GM12873 (cell line): ENCODE data around the gene ARHGEF6.

ENCODE experiments used
- TF ChIP-seq, protein P1 (sequence below): IDR thresholded peaks from 2 replicates; pipeline ENCODE4 v1.5.1; 2012; ENCODE audit warnings: low read depth, mild to moderate bottlenecking, moderate library complexity, low read length, control low read depth; ENCODE audit not compliant: insufficient read depth; ENCODE audit errors: missing control alignments

Gene ARHGEF6

DNA sequence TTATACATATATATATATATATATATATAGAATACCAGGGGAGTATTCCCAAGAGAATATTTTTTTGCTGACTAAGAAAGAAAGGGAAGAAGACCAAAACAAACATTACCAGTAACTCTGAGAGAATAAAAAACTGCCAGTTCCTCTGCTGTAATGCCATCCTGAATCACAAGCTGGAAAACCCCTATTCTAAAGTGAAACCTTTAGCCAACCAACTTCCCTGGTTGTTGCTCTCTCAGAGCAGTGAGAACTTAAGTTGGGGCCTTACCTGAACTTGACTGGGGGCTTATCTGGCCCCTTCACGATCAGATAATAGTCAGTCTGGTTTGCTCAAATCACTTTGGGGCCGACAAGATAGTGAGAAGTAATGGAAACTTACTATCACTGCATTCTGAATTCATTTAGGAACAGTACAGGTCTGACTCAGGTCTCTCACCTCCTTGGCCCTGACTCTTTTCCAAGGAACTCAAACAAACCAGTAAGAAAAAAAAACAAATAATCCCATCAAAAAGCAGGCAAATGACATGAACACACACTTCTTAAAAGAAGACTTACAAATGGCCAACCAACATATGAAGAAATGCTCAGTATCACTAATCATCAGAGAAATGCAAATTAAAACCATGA is 70.3 kb downstream of the ARHGEF6 start:
- TF ChIP-seq, protein P1, sequence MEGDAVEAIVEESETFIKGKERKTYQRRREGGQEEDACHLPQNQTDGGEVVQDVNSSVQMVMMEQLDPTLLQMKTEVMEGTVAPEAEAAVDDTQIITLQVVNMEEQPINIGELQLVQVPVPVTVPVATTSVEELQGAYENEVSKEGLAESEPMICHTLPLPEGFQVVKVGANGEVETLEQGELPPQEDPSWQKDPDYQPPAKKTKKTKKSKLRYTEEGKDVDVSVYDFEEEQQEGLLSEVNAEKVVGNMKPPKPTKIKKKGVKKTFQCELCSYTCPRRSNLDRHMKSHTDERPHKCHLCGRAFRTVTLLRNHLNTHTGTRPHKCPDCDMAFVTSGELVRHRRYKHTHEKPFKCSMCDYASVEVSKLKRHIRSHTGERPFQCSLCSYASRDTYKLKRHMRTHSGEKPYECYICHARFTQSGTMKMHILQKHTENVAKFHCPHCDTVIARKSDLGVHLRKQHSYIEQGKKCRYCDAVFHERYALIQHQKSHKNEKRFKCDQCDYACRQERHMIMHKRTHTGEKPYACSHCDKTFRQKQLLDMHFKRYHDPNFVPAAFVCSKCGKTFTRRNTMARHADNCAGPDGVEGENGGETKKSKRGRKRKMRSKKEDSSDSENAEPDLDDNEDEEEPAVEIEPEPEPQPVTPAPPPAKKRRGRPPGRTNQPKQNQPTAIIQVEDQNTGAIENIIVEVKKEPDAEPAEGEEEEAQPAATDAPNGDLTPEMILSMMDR, result no peak

DNA sequence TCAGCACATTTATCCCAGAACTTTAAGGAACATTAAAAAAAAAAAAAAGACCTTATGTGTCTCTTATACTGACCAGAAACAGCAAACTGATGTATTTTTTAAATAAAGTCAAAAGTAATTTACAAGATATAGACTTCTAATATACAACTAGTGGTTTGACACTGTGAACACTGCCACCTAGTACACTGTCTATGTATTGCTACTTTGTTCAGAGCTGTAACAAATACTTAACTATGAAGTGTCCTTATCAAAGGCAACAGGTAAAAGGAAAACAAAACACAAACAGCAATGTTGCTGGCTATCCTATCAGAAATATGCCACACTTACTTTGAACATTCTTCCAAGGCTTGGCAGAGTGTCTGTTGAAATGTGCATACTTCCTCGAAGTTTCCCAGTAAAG is 72.4 kb downstream of the ARHGEF6 start:
- TF ChIP-seq, protein P1, result peak; percentile 52

DNA sequence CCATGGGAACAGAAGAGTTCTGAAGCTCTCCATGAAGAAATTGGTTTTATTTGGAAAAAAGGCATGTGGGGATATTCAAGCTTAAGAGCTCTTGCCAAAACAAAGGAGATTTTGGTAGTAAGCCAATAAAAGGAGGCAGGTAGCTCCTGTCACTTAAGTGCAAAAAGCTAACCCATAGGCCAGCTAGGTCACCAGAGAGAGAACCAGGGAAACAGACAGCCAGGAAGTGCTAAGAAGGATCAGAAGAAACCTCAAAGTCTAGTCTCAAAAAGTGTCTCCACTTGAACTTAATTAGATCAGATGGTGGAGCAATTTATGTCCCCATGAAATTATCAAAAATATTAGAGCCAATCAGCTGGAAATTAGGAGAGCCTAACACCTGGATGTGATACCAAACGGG is 83.6 kb downstream of the ARHGEF6 start:
- TF ChIP-seq, protein P1, result no peak

DNA sequence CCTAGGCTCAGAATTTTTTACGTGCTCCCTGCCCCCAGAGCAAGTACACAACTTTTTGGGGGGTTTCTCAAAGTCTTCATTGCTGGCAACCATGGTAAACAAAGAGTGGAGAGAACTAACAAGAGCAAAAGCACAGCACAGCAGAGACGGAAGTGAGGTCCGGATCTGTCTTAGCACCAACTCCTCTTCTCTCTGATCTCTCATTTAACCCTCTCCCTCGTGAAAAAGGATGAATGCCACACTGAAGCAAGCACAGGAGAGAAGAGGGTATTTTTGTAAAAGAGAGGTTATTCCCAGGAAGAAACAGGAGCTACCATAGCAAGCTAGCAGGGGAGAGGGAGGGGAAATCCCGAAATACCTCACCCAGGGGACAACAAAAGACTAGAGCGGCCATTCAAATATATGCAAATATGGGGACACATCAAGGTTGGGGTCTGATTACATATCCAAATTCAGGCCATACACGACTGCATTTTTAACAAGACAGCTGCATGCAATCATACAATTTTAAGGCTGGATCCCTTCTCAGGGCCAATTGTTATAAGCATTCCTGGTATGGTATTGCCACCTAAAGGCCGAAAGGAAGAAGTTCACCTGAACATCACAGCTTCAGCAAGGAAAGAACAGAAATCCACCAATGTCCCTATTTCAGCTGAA is 86.2 kb downstream of the ARHGEF6 start:
- TF ChIP-seq, protein P1, result peak; percentile 73

DNA sequence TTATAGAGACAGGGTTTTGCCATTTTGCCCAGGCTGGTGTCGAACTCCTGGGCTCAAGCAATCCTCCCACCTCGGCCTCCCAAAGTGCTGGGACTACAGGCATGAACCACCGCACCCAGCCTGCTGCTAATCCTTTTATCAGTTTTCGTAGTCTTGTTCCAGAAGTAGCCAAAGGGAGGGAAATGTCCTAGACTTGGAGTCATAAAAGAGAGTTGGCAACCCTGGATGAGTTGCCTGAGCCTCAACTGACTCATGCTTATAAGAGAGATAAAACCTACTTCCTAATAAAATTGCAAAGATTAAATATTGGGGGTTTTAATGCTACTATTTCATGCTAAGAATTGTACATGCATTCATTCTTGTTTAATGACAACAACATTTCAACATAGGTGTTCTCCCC is 88.5 kb downstream of the ARHGEF6 start:
- TF ChIP-seq, protein P1, result no peak

DNA sequence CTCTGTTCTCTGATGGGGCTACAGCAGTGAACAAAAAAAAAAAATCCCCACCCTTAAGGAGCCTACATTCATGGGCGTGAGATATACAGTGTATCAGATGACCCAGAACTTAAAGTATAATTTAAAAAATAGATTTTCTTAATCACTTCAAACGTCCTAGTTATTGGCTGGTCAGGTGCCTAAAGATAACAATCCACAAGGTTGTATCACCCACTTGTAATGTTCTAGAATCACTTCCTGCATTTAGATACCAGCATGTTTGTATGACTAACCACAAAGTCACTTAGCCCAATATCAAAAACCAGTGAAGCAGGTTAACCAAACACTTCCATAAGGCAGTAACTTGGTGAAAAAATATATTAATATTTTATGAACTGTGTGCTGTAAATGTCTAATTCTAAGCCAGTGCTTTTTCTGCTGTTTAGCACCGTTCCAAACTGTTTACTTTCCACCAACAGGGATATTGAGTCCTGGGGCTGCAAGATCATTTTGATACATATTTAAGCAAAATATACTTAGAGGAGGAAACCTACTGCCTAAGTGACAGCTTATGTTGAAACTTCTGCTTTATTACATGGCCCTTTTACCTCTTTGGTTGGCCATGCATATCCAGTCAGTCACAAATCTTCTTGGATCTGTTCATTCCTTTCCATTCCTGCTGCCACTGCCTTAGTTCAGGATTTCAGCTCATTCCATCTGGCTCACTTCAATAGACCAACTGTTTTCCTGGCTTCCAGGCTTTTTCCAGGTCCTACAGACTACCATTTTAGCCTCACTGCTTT is 89.5 kb downstream of the ARHGEF6 start:
- TF ChIP-seq, protein P1, result no peak

DNA sequence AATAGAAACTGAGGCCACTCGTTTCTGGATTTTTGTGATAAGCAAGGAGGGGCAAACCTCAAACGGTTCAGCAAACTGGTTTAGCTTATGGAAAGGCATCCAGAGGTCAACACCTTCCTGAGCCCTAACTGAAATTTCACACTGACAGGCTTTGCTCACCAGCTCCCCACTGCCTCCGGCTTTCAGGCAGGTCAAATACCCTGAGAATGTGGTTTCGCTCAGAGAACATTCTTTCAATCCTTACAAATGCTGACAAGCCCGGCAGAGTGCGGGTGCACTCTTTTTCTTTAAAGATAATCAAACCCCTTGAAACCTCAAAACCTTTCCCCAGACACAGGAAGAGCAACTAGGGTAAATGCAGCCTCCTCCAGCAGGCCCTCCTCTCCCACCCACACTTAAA is 91.3 kb downstream of the ARHGEF6 start:
- TF ChIP-seq, protein P1, result no peak
